HG02970 (cell line): ENCODE data around the gene MICU1.

ENCODE experiments used
- ATAC-seq: cut with Tn5 transposase; IDR thresholded peaks from one replicate; pipeline ENCODE4 v1.9.1; 2021; ENCODE audit warnings: mild to moderate bottlenecking, moderate library complexity, moderate number of reproducible peaks; ENCODE audit not compliant: unreplicated experiment, low FRiP score

The MICU1 gene

DNA sequence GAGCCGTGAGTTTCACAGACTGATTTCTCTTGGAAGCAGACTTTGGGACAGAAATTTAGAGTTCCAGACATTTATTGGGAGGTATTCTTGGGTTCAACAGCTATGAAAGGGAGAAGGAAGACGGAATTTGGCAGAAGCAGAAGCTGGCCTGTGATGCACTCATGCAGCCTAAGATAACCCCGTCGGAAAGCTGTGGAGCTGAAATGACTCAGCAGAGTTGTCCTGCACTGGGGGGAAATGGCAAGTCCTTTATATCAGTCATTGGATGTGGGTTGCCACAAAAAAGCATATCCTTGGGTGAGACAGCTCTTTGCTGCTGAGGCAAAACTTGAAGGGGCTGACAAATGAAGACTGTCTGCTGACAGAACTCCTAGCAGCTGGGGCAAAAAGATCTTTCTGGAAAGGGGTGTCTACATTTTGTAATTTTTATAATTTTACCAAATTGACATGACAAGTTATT lies 11.5 kb upstream of the MICU1 start:
- no peak for ATAC-seq

GRCh38 chr10:72630144-72630543 lies 4.3 kb upstream of the MICU1 start:
- no peak for ATAC-seq

- ATAC-seq, result no peak
These were observed 520 bp upstream of the MICU1 start for GRCh38 chr10:72626444-72626754.

- no peak for ATAC-seq
These were observed 637 bp downstream of the MICU1 start for GRCh38 chr10:72625276-72625607.

GRCh38 chr10:72622271-72622670 lies 3.6 kb downstream of the MICU1 start:
- no peak for ATAC-seq

DNA sequence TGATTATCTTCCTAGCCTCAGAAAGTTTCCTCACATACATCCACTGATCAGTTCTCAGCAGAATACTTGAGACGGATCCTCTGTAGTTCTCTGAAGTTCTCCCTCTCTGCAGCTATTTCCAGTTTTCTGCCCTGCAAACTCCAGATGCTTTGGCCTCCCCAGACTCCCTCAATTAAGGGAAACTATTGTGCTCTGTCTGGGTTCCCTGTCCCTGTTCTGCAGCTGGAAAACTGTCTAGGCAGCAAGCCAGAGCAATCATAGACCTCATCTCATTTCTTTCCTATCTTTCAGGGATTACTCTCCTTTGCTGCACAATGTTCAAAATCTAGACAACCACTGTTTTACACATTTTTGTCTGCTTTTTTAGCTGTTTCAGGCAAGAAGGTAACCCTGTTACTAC lies 9.2 kb downstream of the MICU1 start:
- no peak for ATAC-seq

DNA sequence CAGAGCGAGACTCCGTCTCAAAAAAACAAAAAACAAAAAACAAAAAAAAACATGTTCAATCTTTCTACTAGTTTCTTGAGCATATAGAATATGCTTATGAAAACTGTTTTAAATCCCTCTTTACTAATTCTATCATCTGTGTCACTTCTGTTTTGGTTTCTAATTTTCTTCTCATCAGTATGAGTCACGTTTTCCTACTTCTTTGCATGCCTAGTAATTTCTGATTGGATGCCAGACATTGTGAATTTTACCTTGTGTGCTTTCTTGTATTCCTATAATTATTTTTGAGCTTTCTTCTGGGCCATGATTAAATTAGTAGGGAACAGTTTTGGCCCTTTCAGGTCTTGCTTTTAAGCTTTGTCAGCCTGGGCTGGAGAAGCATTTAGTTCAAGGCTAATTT lies 9.9 kb downstream of the MICU1 start:
- no peak for ATAC-seq

- no peak for ATAC-seq
These were observed 13.6 kb downstream of the MICU1 start for GRCh38 chr10:72612203-72612826.

- ATAC-seq, result no peak
These were observed 14.1 kb downstream of the MICU1 start for GRCh38 chr10:72611783-72612182.

DNA sequence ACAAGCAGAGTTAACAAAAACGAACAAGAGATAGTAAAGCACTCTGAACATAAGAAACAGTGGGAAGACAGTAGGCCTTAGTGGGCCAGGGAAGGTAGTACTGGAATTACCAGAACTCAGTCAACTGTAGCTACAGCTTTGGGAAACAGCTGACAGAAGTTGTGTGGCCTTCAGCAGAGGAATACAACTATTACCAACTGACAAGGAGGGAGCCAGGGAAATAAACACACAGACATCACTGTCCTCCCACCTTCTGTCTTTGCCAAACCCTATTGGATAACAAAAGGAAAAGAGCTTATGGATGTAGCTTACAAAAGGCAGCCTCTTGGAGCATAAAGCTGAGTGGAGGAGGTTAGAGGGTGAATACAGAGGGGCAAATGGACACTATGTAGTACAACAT lies 15.4 kb downstream of the MICU1 start:
- no peak for ATAC-seq

DNA sequence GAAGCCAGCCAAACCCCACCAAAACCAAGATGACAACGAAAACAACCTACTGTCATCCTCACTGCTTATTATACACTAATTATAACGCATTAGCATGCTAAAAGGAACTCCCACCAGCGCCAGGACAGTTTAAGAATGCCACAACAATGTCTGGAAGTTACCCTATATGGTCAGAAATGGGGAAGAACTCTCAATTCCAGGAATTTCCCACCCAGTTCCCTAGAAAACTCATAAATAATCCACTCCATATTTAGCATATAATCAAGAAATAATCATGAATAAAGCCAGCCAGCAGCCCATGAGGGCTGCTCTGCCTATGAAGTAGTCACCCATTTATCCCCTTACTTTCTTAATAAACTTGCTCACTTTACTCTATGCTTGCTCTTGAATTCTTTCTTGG lies 20.8 kb downstream of the MICU1 start:
- ATAC-seq, result no peak

GRCh38 chr10:72601144-72601543 lies 24.7 kb downstream of the MICU1 start:
- ATAC-seq, result no peak

DNA sequence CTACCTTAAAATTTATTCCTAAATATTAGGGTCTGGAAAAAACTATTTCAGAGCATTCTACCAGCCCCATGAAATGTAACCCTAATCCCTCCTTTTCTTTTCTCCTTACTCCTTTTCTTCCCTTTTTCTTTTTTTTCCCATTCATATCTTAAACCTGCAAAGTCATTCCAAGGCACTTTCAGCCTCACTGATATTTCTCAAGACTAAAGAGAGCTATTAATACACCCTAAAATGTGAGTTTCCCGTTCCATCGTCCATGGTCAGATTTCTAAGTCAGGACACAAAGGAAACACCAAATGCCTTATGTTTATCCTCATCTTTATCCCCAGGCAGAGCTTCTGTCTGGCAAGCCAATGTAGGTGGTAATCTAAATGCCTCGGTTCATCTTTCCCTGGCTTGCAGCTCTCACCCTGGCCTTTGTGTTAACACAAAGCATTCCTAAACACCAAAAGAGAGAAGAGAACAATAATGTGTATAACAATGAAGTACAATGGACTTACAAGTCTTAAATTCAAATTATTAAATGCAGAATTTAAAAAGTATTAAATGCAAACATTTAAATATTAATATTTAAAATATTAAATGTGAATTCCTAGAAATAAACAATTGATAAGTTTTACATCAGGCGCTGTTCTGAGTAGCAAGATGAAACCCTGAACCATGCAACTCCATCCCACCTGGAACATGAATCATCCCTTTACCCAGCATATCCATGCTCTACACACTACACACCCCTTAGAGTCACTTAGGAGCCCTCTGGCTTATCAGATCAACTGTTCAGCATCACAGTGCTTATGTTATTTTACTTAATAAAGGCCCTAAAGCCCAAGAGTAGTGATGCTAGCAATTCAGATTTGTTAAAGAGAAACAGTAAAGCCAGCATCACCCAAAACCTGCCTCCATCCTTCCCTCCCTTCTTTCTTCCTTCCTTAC lies 26.8 kb downstream of the MICU1 start:
- ATAC-seq, result no peak

DNA sequence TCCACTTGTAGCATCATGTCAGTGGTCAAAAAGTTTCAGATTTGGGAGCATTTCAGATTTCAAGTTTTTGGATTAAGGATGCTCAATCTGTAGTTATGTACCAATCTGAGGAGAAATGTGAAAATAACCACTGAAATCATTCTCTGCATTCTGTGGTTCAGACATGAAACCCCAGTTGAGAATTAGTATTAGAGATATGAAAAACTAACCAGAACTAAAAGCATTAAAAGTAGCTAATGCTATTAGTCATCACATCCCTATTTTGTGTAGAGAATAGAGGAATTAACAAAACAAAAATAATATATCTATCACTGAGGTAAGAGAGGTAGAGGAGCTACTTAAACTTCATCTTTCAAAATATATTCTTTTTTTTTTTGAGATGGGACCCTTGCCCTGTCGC lies 28.0 kb downstream of the MICU1 start:
- no peak for ATAC-seq

GRCh38 chr10:72595436-72595835 lies 30.4 kb downstream of the MICU1 start:
- no peak for ATAC-seq

DNA sequence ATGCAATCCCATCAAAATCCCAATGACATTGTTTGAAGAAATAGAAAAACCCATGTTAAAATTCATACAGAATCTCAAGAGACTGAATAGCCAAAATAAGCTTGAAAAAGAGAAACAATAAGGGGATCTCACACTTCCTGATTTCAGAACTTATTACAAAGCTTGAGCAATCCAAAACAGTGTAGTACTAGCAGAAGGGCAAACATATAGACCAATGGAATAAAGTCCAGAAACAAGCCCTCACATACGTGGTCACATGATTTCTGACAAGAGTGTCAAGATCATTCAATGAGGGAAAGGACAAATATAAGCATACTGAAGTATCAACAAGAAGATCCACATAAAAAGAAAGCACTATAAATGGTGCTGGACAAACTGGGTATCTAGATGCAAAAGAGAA lies 31.9 kb downstream of the MICU1 start:
- ATAC-seq, result no peak

GRCh38 chr10:72588266-72588665 lies 37.6 kb downstream of the MICU1 start:
- ATAC-seq, result no peak

- ATAC-seq, result no peak
These were observed 38.3 kb downstream of the MICU1 start for GRCh38 chr10:72587568-72587967.

- no peak for ATAC-seq
These were observed 51.2 kb downstream of the MICU1 start for GRCh38 chr10:72574636-72575035.

DNA sequence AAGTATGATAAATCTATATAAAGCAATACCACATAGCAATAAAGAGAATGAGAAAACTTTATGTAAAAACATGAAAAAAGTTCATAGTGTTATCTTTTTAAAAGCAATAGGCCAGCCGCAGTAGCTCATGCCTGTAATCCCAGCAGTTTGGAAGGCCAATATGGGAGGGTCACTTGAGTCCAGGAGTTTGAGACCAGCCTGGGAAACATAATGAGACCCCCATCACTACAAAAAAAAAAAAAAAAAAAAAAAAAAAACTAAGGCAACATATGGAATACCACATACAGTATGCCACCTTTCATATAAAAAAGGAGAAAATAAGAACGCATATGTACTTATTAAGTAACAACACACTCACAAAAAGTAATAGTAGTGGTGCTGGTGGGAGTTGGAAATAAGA lies 52.8 kb downstream of the MICU1 start:
- ATAC-seq, result no peak

GRCh38 chr10:72567889-72568640 lies 57.8 kb downstream of the MICU1 start:
- ATAC-seq, result no peak
